COLO829 (cell line): Measurements from ENCODE around the gene ADSS2.
"Not testable (repeated sequence)": the region's sequence is repeated elsewhere in the genome, so short reads cannot be mapped to it uniquely, and the experiment has no call there.

Experiments used
- DNase-seq: peaks from one replicate; pipeline ENCODE4 v3.0.0; 2012; ENCODE audit warnings: low spot score

ADSS2 gene

GRCh38 chr1:244365262-244365661, 86.4 kb downstream of the ADSS2 start:
- DNase-seq, result not testable (repeated sequence)

- DNase-seq, result no peak
Observed at GRCh38 chr1:244362476-244362875, 89.2 kb downstream of the ADSS2 start.

- DNase-seq, result peak; percentile 67
Observed at GRCh38 chr1:244361764-244362473, 89.8 kb downstream of the ADSS2 start.
